ENCODE data around the gene EXOC7. TPM values are rescaled to one million over a fixed set of nuclear protein-coding genes. Genes with fewer than 3 reads are reported as not detected.
A peak's percentile ranks its signal among the peaks of the same experiment; 100 is the strongest.

The EXOC7 gene
- total RNA-seq, 3 donors from 2014 or later: 91.0 to 145 (median 142) TPM

DNA sequence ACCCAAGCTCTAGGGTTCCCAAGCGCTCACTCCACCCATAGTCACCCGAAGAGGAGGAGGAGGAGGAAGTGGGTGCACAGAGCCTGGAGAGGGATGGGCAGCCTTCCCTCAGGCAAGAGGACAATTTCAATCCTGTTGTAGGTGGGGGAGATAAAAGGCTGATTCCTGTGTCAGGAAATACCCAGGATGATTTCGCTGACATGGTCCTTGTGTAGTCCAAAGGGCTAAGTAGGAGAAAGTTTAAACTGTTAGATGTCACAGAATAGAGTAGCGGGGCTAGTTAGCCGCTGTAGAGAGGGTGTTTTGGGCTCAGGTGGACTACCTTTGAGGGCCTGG, 1.3 kb upstream of the EXOC7 start:
- H3K4me1 ChIP-seq (ENCODE audit: low read depth): peaks cover 10% of the 10 kb centered on the region
- H3K36me3 ChIP-seq (ENCODE audit: low read depth): no peaks in the 10 kb centered on the region
- DNase-seq: no peak
- no peak for ATAC-seq
- no peaks in the 10 kb centered on the region for H3K9me3 ChIP-seq
- no peak overlapping the region for H3K4me3 ChIP-seq
- TF ChIP-seq, protein P1, sequence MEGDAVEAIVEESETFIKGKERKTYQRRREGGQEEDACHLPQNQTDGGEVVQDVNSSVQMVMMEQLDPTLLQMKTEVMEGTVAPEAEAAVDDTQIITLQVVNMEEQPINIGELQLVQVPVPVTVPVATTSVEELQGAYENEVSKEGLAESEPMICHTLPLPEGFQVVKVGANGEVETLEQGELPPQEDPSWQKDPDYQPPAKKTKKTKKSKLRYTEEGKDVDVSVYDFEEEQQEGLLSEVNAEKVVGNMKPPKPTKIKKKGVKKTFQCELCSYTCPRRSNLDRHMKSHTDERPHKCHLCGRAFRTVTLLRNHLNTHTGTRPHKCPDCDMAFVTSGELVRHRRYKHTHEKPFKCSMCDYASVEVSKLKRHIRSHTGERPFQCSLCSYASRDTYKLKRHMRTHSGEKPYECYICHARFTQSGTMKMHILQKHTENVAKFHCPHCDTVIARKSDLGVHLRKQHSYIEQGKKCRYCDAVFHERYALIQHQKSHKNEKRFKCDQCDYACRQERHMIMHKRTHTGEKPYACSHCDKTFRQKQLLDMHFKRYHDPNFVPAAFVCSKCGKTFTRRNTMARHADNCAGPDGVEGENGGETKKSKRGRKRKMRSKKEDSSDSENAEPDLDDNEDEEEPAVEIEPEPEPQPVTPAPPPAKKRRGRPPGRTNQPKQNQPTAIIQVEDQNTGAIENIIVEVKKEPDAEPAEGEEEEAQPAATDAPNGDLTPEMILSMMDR (IDR thresholded peaks at IDR 0.05): no peak
- intact Hi-C loops (cut with DNase I, micrococcal nuclease): no loop called here

DNA sequence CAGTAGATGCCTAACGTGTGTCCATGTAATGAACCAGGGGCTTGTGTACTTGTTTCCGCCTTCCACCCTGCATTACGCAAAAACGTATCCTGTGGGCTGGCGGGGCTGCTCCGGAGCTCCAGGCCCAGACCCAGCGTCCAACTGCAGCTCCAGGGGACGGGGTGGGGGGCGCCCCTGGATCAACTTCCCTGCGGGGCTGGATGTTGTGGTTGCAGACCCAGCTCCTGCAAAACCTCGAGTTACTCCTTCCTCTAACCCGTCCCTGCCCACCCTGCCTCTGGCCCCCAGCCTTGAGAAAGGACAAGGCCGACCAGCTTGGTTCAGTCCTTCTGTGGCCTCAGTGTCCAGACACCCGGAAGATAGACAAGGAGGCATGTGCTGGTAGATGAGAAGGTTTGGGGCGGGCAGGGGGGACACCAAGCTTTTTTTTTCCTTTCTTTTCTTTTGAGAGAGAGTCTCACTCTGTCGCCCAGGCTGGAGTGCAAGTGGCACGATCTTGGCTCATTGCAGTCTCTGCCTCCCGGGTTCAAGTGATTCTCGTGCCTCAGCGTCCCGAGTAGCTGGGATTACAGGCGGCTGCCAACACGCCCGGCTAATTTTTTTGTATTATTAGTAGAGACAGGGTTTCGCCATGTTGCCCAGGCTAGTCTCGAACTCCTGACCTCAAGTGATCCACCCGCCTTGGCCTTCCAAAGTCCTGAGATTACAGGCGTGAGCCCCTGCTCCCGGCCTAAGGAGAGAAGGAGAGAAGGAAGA, 731 bp upstream of the EXOC7 start:
- TF ChIP-seq, protein P1 (IDR thresholded peaks at IDR 0.05): no peak
- Histone ChIP-seq H3K4me3 (no peak overlapping the region), H3K9me3 (no peaks in the 10 kb centered on the region), H3K36me3 (ENCODE audit: low read depth) (no peaks in the 10 kb centered on the region), H3K4me1 (ENCODE audit: low read depth) (peaks cover 10% of the 10 kb centered on the region)
- intact Hi-C loops (cut with DNase I, micrococcal nuclease): no loop called here
- peak in 1 of 3 donors; percentile 61 for DNase-seq
- ATAC-seq: no peak

DNA sequence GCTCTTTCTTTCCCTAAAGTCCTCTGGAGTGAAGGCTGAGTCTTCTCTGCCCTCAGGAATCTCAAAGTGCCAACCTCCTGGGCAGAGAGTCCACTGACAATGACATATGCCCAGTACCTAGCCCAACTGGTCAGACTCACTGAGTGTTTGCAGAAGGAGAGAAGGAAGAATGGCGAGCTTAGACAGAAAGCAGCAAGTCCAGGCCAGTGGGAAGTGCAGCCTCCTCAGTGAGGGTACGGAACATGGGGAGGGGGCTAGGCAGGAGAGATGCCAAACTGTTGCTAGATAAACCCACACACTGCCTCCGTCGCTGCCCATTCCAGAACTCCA, 678 bp downstream of the EXOC7 start:
- intact Hi-C loops (cut with DNase I, micrococcal nuclease): no loop called here
- no peaks in the 10 kb centered on the region for H3K9me3 ChIP-seq
- peaks cover 10% of the 10 kb centered on the region for H3K4me1 ChIP-seq (ENCODE audit: low read depth)
- H3K36me3 ChIP-seq (ENCODE audit: low read depth): no peaks in the 10 kb centered on the region
- ATAC-seq (peak; percentile 13), DNase-seq (no peak)
- H3K4me3 ChIP-seq: peak overlapping the region; percentile 61
- TF ChIP-seq, protein P1 (IDR thresholded peaks at IDR 0.05): no peak

DNA sequence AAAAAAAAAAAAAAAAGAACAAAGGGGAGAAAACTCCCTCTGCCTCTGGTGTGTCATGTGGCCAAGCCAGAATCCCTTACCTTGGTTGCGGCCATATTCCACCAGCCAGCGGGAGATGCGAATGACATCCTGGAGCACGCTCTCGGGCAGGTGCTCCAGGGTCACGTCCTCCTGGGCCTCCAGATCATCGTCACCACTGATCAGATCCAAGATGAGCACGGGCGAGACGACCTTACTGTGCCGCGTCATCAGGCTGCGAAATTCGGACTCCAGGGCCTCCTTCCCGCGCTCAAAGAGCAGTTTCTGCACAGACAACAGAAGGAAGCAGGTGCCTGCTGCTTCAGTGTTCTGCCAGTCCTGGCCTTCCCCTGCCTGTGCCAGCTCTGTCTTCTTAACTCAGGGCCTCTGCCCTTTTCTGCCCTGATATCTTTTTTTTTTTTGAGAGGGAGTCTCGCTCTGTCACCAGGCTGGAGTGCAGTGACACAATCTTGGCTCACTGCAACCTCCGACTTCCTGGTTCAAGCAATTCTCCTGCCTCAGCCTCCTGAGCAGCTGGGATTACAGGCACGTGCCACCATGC, 5.8 kb downstream of the EXOC7 start:
- TF ChIP-seq, protein P1 (IDR thresholded peaks at IDR 0.05): no peak
- DNase-seq (no peak), ATAC-seq (no peak)
- peaks cover 5% of the 10 kb centered on the region for H3K4me1 ChIP-seq (ENCODE audit: low read depth)
- no peak overlapping the region for H3K4me3 ChIP-seq
- intact Hi-C loops (cut with DNase I, micrococcal nuclease): no loop called here
- H3K9me3 ChIP-seq: no peaks in the 10 kb centered on the region
- peaks cover 11% of the 10 kb centered on the region for H3K36me3 ChIP-seq (ENCODE audit: low read depth)

DNA sequence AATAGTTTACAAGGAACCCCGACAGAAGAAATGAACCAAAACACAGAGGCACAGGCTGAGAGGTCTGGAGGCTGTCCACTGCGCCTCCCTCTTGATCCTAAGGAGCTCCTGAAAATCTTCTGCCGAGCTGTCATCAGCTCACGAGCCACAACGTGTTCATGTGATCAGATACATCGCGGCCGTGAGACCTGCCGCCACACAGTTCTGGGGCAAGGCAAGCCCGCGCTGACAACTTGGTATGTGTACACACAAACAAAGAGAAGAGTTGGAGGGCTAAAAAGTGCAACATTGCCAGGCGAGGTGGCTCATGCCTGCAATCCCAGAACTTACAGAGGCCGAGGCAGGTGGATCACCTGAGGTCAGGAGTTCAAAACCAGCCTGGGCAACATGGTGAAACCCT, 7.6 kb downstream of the EXOC7 start:
- no peaks in the 10 kb centered on the region for H3K4me1 ChIP-seq (ENCODE audit: low read depth)
- H3K36me3 ChIP-seq (ENCODE audit: low read depth): peaks cover 11% of the 10 kb centered on the region
- H3K4me3 ChIP-seq: no peak overlapping the region
- no peaks in the 10 kb centered on the region for H3K9me3 ChIP-seq
- TF ChIP-seq, protein P1 (IDR thresholded peaks at IDR 0.05): no peak
- no peak for ATAC-seq
- intact Hi-C loops (cut with DNase I, micrococcal nuclease): no loop called here
- no peak for DNase-seq

All from mucosa of descending colon (tissue), 3 donors.